SK-N-SH treated with all-trans-retinoic acid at 6 μM for 48 hours (cell line): ENCODE data around the gene CFAP68.

Experiments
- ARNTL ChIP-seq: fragments of 450-650 bp; formaldehyde crosslinking; IDR thresholded peaks from 2 replicates; pipeline ENCODE4 v1.5.0; 2020; ENCODE audit warnings: low read depth, mild to moderate bottlenecking, moderate library complexity, borderline replicate concordance
- BACH2 ChIP-seq: fragments of 250-450 bp; sonication (Bioruptor Pico); IDR thresholded peaks from 2 replicates; pipeline ENCODE4 v1.9.0; 2021; ENCODE audit warnings: mild to moderate bottlenecking, borderline replicate concordance
- CSDC2 ChIP-seq: fragments of 250-450 bp; sonication (Bioruptor Pico); IDR thresholded peaks from 2 replicates; pipeline ENCODE4 v1.5.0; 2020; ENCODE audit warnings: mild to moderate bottlenecking, moderate library complexity
- ISL1 ChIP-seq: fragments of 250-450 bp; sonication (Bioruptor Pico); IDR thresholded peaks from 2 replicates; pipeline ENCODE4 v2.1.2; 2022; ENCODE audit warnings: mild to moderate bottlenecking, moderate library complexity
- PATZ1 ChIP-seq: fragments of 250-450 bp; sonication (Bioruptor Pico); IDR thresholded peaks from 2 replicates; pipeline ENCODE4 v1.8.0; 2020; ENCODE audit warnings: mild to moderate bottlenecking, moderate library complexity, borderline replicate concordance
- RARB ChIP-seq: fragments of 250-450 bp; sonication (Bioruptor Pico); IDR thresholded peaks from 2 replicates; pipeline ENCODE4 v1.8.0; 2021; ENCODE audit warnings: mild to moderate bottlenecking, moderate library complexity
- ZFP30 ChIP-seq: fragments of 450-650 bp; formaldehyde crosslinking; IDR thresholded peaks from 2 replicates; pipeline ENCODE4 v1.5.0; 2022; ENCODE audit warnings: mild to moderate bottlenecking, moderate library complexity
- ZNF8 ChIP-seq: fragments of 450-650 bp; formaldehyde crosslinking; IDR thresholded peaks from 2 replicates; pipeline ENCODE4 v1.5.0; 2020; ENCODE audit warnings: mild to moderate bottlenecking, moderate library complexity

GRCh38 chr11:111926505-111927391, 47.4 kb downstream of the CFAP68 start:
- TF ChIP-seq PATZ1 (CRISPR knock-in tag) (no peak), CSDC2 (CRISPR knock-in tag) (no peak), ARNTL (CRISPR knock-in tag) (no peak), ISL1 (CRISPR knock-in tag) (no peak), BACH2 (CRISPR knock-in tag) (no peak), ZNF8 (CRISPR knock-in tag) (no peak), RARB (CRISPR knock-in tag) (no peak), ZFP30 (CRISPR knock-in tag) (no peak)
